ENCODE results near the gene TSSK2. TPM values are rescaled to one million over a fixed set of nuclear protein-coding genes. Genes with fewer than 3 reads are reported as not detected.

Gene TSSK2
- total and polyA plus RNA-seq, 11 donors: 0.04 to 0.19 (median 0.12) TPM; not detected in 8

DNA sequence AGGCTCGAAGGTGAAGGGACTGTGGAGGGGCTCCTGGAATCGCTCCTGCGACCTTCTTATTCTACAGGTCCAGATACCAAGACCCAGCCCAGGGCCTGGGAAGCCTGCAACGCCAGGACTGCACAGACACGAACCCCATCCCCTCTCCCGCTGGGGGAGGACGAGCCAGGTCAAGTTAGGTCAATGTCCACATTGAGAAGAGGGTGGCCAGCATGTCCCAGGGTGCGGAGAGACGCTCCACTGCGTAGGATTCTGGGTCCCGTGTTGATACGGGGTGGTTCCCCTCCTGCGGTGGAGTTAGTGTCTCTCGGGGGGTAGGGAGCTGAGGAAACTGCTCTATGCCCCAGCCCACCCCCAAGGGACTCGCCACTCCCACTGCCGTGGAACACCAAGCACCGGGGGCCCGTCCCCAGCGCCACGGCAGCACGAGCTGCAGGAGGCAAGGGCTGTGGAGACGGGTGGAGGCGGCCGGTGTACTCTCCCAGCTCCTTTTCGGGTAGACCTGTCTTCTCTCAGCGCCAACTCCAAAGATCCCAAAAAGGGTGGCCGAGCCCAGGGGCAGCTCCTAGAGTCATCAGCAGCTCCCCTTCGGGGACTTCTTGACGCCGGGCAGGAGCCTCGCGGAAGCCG is 17.4 kb downstream of the TSSK2 start:
- H3K4me1 ChIP-seq: peaks cover 0 to 25% (median 6%) of the 10 kb centered on the region in 12 donors
- H3K4me3 ChIP-seq: peak overlapping the region in 1 of 12 donors; percentile 43
- no peak for ATAC-seq
- DNase-seq: no peak
- TF ChIP-seq, protein P1, sequence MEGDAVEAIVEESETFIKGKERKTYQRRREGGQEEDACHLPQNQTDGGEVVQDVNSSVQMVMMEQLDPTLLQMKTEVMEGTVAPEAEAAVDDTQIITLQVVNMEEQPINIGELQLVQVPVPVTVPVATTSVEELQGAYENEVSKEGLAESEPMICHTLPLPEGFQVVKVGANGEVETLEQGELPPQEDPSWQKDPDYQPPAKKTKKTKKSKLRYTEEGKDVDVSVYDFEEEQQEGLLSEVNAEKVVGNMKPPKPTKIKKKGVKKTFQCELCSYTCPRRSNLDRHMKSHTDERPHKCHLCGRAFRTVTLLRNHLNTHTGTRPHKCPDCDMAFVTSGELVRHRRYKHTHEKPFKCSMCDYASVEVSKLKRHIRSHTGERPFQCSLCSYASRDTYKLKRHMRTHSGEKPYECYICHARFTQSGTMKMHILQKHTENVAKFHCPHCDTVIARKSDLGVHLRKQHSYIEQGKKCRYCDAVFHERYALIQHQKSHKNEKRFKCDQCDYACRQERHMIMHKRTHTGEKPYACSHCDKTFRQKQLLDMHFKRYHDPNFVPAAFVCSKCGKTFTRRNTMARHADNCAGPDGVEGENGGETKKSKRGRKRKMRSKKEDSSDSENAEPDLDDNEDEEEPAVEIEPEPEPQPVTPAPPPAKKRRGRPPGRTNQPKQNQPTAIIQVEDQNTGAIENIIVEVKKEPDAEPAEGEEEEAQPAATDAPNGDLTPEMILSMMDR (IDR thresholded peaks at IDR 0.05): no peak
- TF ChIP-seq POLR2A (IDR thresholded peaks at IDR 0.05): no peak
- no peaks in the 10 kb centered on the region for H3K9me3 ChIP-seq
- intact Hi-C loops (cut with DNase I): loop anchor here in 6 of 10 donors (5.0 to 10.0 kb wide), 4 partner anchors 326 to 486 kb away; partner anchors contain the start of genes CDC45 (in 1 of the 6) and UFD1 (in 1 of the 6)
- WGBS, 4 donors: 28 to 45% (median 31%) methylated on average over 24 to 33 of the region's 33 CpGs
- no peak overlapping the region for H3K27ac ChIP-seq
- H3K27me3 ChIP-seq: peaks cover 28 to 60% (median 50%) of the 10 kb centered on the region in 9 donors
- no peaks in the 10 kb centered on the region for H3K36me3 ChIP-seq

DNA sequence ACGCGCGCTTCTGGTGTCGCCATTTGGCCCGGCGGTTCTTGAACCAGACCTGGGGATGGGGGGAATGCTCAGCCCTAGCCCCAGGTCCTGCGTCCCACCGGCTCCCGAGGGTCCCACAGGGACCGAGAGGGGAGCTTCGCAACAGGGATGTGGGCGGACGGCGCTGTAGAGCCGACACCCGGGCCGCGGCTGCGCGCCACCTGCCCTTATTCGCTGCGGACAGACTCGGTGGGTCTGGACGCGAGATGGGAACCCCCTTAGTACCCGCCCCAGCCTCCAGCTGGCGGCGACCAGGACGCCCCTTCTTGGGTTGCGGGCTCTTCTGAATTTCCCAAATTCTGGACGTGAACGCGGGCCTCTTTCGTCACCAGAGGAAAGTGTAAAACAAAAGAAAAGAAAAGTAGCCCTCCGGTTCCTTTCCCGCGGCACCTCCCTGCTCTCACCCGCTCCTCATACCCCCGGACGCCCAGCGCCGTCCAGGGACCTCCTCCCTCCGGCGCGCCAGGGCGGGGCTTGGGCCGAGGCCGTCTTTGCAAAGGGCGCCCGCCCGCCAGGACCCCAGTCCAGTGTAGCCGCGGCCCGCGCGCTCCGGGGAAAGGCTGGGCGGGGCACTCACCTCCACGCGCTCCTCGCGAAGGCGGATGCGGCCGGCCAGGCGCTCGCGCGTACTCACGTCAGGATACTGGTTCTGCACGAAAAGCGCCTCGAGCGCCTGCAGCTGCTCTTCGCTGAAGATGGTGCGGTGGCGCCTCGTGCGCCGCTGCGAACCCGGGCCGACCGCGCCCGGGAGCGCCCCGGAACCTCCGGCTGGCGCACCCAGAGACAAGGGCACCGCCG is 18.2 kb downstream of the TSSK2 start:
- H3K27ac ChIP-seq: no peak overlapping the region
- peaks cover 28 to 67% (median 50%) of the 10 kb centered on the region in 9 donors for H3K27me3 ChIP-seq
- intact Hi-C loops (cut with DNase I): loop anchor here in 6 of 10 donors (5.0 to 10.0 kb wide), 4 partner anchors 326 to 486 kb away; partner anchors contain the start of genes CDC45 (in 1 of the 6) and UFD1 (in 1 of the 6)
- WGBS, 4 donors: 2 to 3% (median 2%) methylated on average over 26 to 92 of the region's 92 CpGs
- TF ChIP-seq POLR2A (IDR thresholded peaks at IDR 0.05): no peak
- TF ChIP-seq, protein P1 (IDR thresholded peaks at IDR 0.05): no peak
- peak overlapping the region in 10 of 12 donors; percentile 8 to 48 (median 24) for H3K4me3 ChIP-seq
- H3K4me1 ChIP-seq: peaks cover 0 to 19% (median 0%) of the 10 kb centered on the region in 12 donors
- no peaks in the 10 kb centered on the region for H3K36me3 ChIP-seq
- ATAC-seq: no peak
- no peaks in the 10 kb centered on the region for H3K9me3 ChIP-seq
- no peak for DNase-seq

DNA sequence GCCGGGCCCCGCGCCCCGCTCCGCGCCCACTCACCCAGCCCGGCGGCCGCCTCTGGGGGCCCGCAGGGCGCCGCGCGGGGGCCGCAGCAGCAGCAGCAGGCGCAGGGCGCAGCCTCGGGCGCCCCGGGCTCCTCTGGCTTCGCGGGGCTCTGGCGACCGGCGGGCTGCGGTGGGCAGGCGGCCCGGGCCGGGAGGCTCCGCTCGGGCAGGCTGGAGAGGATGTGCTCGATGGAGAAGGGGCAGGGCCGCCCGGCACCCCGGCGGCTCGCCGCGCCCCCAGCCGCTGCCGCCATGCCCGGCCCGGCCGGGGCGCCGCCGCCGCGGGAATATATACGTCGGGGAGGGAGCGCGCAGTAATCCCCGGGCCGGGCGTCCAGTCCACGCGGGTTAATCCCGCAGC is 18.9 kb downstream of the TSSK2 start, which contains the start of gene GSC2:
TSS of gene GSC2 (minus strand) at position 302 of the 400 bp plus-strand sequence. CDS start at position 293, 9 bp downstream.
- ATAC-seq: no peak
- H3K27ac ChIP-seq: no peak within 1 kb of the TSS
- peaks cover 28 to 71% (median 50%) of the 10 kb centered on the region in 9 donors for H3K27me3 ChIP-seq
- peaks cover 0 to 19% (median 0%) of the 10 kb centered on the region in 12 donors for H3K4me1 ChIP-seq
- H3K4me3 ChIP-seq: peak within 1 kb of the TSS in 11 of 12 donors; percentile 8 to 48 (median 21)
- no peak for DNase-seq
- intact Hi-C loops (cut with DNase I): loop anchor here in 6 of 10 donors (5.0 to 10.0 kb wide), 4 partner anchors 325 to 485 kb away; partner anchors contain the start of genes CDC45 (in 1 of the 6) and UFD1 (in 1 of the 6)
- H3K9me3 ChIP-seq: no peaks in the 10 kb centered on the region
- no peaks in the 10 kb centered on the region for H3K36me3 ChIP-seq
- TF ChIP-seq, protein P1 (IDR thresholded peaks at IDR 0.05): no peak
- no peak for TF ChIP-seq POLR2A (IDR thresholded peaks at IDR 0.05)
- WGBS, 4 donors: 1 to 10% (median 2%) methylated on average over 4 to 59 of the region's 59 CpGs; no CpG with 5 or more reads in 1 of the 4 donors

Measured in heart left ventricle (tissue), 16 donors.